PC-9 (cell line): ENCODE results near the gene AFAP1. TPM values are rescaled to one million over a fixed set of nuclear protein-coding genes. Genes with fewer than 3 reads are reported as not detected.

Source experiments
- BruUV-seq: library from RNA; stranded (reverse); fragments of 400-500 nt; replicated peaks from 2 replicates; lab custom pipeline; 2021; lab: Mats Ljungman, UMichigan
- CTCF ChIA-PET: fragments of 300-600 bp; sonication (Branson Sonifier 250); formaldehyde crosslinking; loops from one replicate; lab custom pipeline; 2022; ENCODE audit warnings: antibody characterized with exemption; lab: Charles Lee
- POLR2A ChIA-PET: fragments of 300-600 bp; sonication (Branson Sonifier 250); formaldehyde crosslinking; loops from one replicate; lab custom pipeline; 2022; ENCODE audit warnings: antibody characterized with exemption; ENCODE audit not compliant: unreplicated experiment; lab: Charles Lee
- DNase-seq, 2 experiments: peaks; one replicate each; pipeline versions ENCODE4 v3.0.0 to v3.0.0-alpha.2; 2015 to 2022; ENCODE audit warnings: mixed read lengths in 1 of 2
- H2AFZ ChIP-seq: fragments of 200-600 bp; sonication (generic); 2 replicates; pipeline ENCODE4 v1.8.1; 2017; ENCODE audit warnings: antibody characterized with exemption
- H3F3A ChIP-seq: fragments of 200-600 bp; sonication (generic); 2 replicates; pipeline ENCODE4 v1.8.1; 2017; ENCODE audit warnings: antibody characterized with exemption, mild to moderate bottlenecking, low read depth; ENCODE audit not compliant: insufficient read depth
- H3K27ac ChIP-seq: fragments of 200-600 bp; sonication (generic); 2 replicates; pipeline ENCODE4 v1.6.1; 2016; ENCODE audit warnings: mixed run types
- H3K27me3 ChIP-seq: fragments of 200-600 bp; sonication (generic); 2 replicates; pipeline ENCODE4 v1.6.1; 2016; ENCODE audit warnings: low read depth, mixed run types; ENCODE audit not compliant: insufficient read depth
- H3K36me3 ChIP-seq: fragments of 200-600 bp; sonication (generic); 2 replicates; pipeline ENCODE4 v1.6.1; 2016; ENCODE audit warnings: low read depth, mixed run types
- H3K4me1 ChIP-seq: fragments of 200-600 bp; sonication (generic); replicated peaks from 2 replicates; pipeline ENCODE4 v1.6.1; 2016; ENCODE audit warnings: mixed run types; ENCODE audit not compliant: insufficient read depth
- H3K4me2 ChIP-seq: fragments of 200-600 bp; sonication (generic); 2 replicates; pipeline ENCODE4 v1.6.1; 2017; ENCODE audit warnings: mixed run types
- H3K4me3 ChIP-seq: fragments of 200-600 bp; sonication (generic); 2 replicates; pipeline ENCODE4 v1.6.1; 2016; ENCODE audit warnings: mixed run types
- H3K79me2 ChIP-seq: fragments of 200-600 bp; sonication (generic); 2 replicates; pipeline ENCODE4 v1.6.1; 2017; ENCODE audit warnings: low read depth, mixed run types
- H3K9me2 ChIP-seq: fragments of 200-600 bp; sonication (generic); 2 replicates; pipeline ENCODE4 v1.8.1; 2017; ENCODE audit warnings: mild to moderate bottlenecking; ENCODE audit not compliant: insufficient read depth
- H3K9me3 ChIP-seq: fragments of 200-600 bp; sonication (generic); 2 replicates; pipeline ENCODE4 v1.8.1; 2016; ENCODE audit warnings: low read depth; ENCODE audit not compliant: insufficient read depth
- H4K20me1 ChIP-seq: fragments of 200-600 bp; sonication (generic); 2 replicates; pipeline ENCODE4 v1.8.1; 2017; ENCODE audit not compliant: insufficient read depth
- CTCF ChIP-seq: fragments of 200-600 bp; sonication (generic); conservative IDR thresholded peaks from 2 replicates; pipeline ENCODE4 v1.6.1; 2017; ENCODE audit warnings: mixed run types, antibody characterized with exemption, mild to moderate bottlenecking, moderate library complexity
- EZH2 ChIP-seq: fragments of 200-600 bp; sonication (generic); IDR thresholded peaks from 2 replicates; pipeline ENCODE4 v1.8.0; 2017; ENCODE audit warnings: antibody characterized with exemption, low read depth
- intact Hi-C: fragments of 100-400 bp; cut with micrococcal nuclease; formaldehyde crosslinking; loops from one replicate; pipeline ENCODE4 v1.10.0; 2022; ENCODE audit not compliant: unreplicated experiment
- total RNA-seq: library from RNA; stranded (reverse); gene quantifications from 2 replicates; pipeline ENCODE4 v1.2.3, GENCODE V29; 2021

Gene AFAP1
- total RNA-seq, 1 experiment from 2014 or later, result 69.6 TPM

- TF ChIP-seq EZH2 (no peak), CTCF (no peak)
- Histone ChIP-seq H3K27ac (no peak overlapping the region), H3K79me2 (peaks cover 29% of the 10 kb centered on the region; the same call in 1 of the 2 replicates), H3K4me2 (no peak overlapping the region), H3K27me3 (no peaks in the 10 kb centered on the region), H3F3A (peaks cover 42% of the 10 kb centered on the region; the same call in 1 of the 2 replicates), H3K4me3 (no peak overlapping the region), H4K20me1 (peaks cover 85% of the 10 kb centered on the region), H3K36me3 (no peaks in the 10 kb centered on the region; the same call in 1 of the 2 replicates), H3K9me3 (no peaks in the 10 kb centered on the region), H3K9me2 (no peaks in the 10 kb centered on the region), H3K4me1 (no peaks in the 10 kb centered on the region), H2AFZ (no peak overlapping the region)
- ChIA-PET CTCF (interaction anchor here (1.4 kb wide), 1 partner anchor 10 kb away, joined by 3 read pairs; no protein-coding TSS in a partner anchor), POLR2A (interaction anchor here (0.6 kb wide), 2 partner anchors 192 to 571 kb away, joined by 3 to 13 read pairs; no protein-coding TSS in a partner anchor)
- intact Hi-C loops, result no loop called here
- DNase-seq, result no peak
- BruUV-seq, result no TSS peak
Measured at GRCh38 chr4:7769396-7770223, 170.1 kb downstream of the AFAP1 start.

GRCh38 chr4:7768736-7769135 lies 170.9 kb downstream of the AFAP1 start:
- no peak overlapping the region for H3K27ac ChIP-seq
- intact Hi-C loops, result no loop called here
- peaks cover 37% of the 10 kb centered on the region; the same call in 1 of the 2 replicates for H3K79me2 ChIP-seq
- H2AFZ ChIP-seq, result no peak overlapping the region
- CTCF ChIA-PET, result no interaction called here
- H3K4me1 ChIP-seq, result no peaks in the 10 kb centered on the region
- H3K9me2 ChIP-seq, result no peaks in the 10 kb centered on the region
- H3K27me3 ChIP-seq, result no peaks in the 10 kb centered on the region
- H3K36me3 ChIP-seq, result no peaks in the 10 kb centered on the region; the same call in 1 of the 2 replicates
- peaks cover 41% of the 10 kb centered on the region; the same call in 1 of the 2 replicates for H3F3A ChIP-seq
- POLR2A ChIA-PET, result no interaction called here
- peaks cover 87% of the 10 kb centered on the region for H4K20me1 ChIP-seq
- no peak overlapping the region for H3K4me2 ChIP-seq
- TF ChIP-seq EZH2, result no peak
- no peak for TF ChIP-seq CTCF
- H3K4me3 ChIP-seq, result no peak overlapping the region
- no peaks in the 10 kb centered on the region for H3K9me3 ChIP-seq
- no TSS peak for BruUV-seq
- no peak for DNase-seq

- intact Hi-C loops, result no loop called here
- ChIA-PET CTCF (no interaction called here), POLR2A (no interaction called here)
- H4K20me1 ChIP-seq, result peaks cover 91% of the 10 kb centered on the region
- peaks cover 45% of the 10 kb centered on the region; the same call in 1 of the 2 replicates for H3K79me2 ChIP-seq
- no peak overlapping the region for H2AFZ ChIP-seq
- H3K4me2 ChIP-seq, result no peak overlapping the region
- TF ChIP-seq EZH2, result no peak
- no peak for TF ChIP-seq CTCF
- no peaks in the 10 kb centered on the region; the same call in 1 of the 2 replicates for H3K36me3 ChIP-seq
- no peaks in the 10 kb centered on the region for H3K9me3 ChIP-seq
- H3K27me3 ChIP-seq, result no peaks in the 10 kb centered on the region
- BruUV-seq, result no TSS peak
- H3K27ac ChIP-seq, result no peak overlapping the region
- H3K4me3 ChIP-seq, result no peak overlapping the region
- DNase-seq, result no peak
- no peaks in the 10 kb centered on the region for H3K9me2 ChIP-seq
- peaks cover 40% of the 10 kb centered on the region; the same call in 1 of the 2 replicates for H3F3A ChIP-seq
- no peaks in the 10 kb centered on the region for H3K4me1 ChIP-seq
Measured at GRCh38 chr4:7767966-7768365, 171.7 kb downstream of the AFAP1 start.
